Tongue (tissue), 2 donors: ENCODE measurements around the gene GFI1. TPM values are rescaled to one million over a fixed set of nuclear protein-coding genes. Genes with fewer than 3 reads are reported as not detected.
A peak's percentile ranks its signal among the peaks of the same experiment; 100 is the strongest.

Experiments used
- DNase-seq: peaks from one replicate; pipeline ENCODE4 v3.0.0-alpha.2; 2015
- total RNA-seq: library from RNA; depleted of rRNA; stranded (reverse); fragments of >200 nt; gene quantifications from one replicate; pipeline ENCODE4 v1.2.3, GENCODE V29; 2014

Gene GFI1
- total RNA-seq, 1 donor from 2014 or later, result 2.6 TPM

GRCh38 chr1:92488416-92488815 is 1.7 kb upstream of the GFI1 start:
- no peak for DNase-seq

GRCh38 chr1:92487078-92487605 is 417 bp upstream of the GFI1 start:
- DNase-seq, result no peak

GRCh38 chr1:92485381-92486250 is 1.1 kb downstream of the GFI1 start:
- DNase-seq, result peak; percentile 48

GRCh38 chr1:92484472-92485380 is 2.0 kb downstream of the GFI1 start:
- peak; percentile 37 for DNase-seq

GRCh38 chr1:92483610-92484471 is 2.9 kb downstream of the GFI1 start:
- no peak for DNase-seq

- DNase-seq, result no peak
Observed at GRCh38 chr1:92482665-92483609, 3.8 kb downstream of the GFI1 start.

GRCh38 chr1:92481971-92482664 is 4.6 kb downstream of the GFI1 start:
- DNase-seq, result peak; percentile 40

- no peak for DNase-seq
Observed at GRCh38 chr1:92481599-92481925, 5.2 kb downstream of the GFI1 start.

- no peak for DNase-seq
Observed at GRCh38 chr1:92480813-92481598, 5.7 kb downstream of the GFI1 start.

- no peak for DNase-seq
Observed at GRCh38 chr1:92480200-92480812, 6.4 kb downstream of the GFI1 start.

- DNase-seq, result no peak
Observed at GRCh38 chr1:92479587-92479986, 7.1 kb downstream of the GFI1 start.

GRCh38 chr1:92478393-92478792 is 8.3 kb downstream of the GFI1 start:
- DNase-seq, result no peak

- DNase-seq, result no peak
Observed at GRCh38 chr1:92476071-92476631, 10.6 kb downstream of the GFI1 start.

GRCh38 chr1:92475029-92475428 is 11.7 kb downstream of the GFI1 start:
- DNase-seq, result no peak

GRCh38 chr1:92473781-92474495 is 12.8 kb downstream of the GFI1 start:
- no peak for DNase-seq

- no peak for DNase-seq
Observed at GRCh38 chr1:92470216-92470615, 16.5 kb downstream of the GFI1 start.

- DNase-seq, result no peak
Observed at GRCh38 chr1:92466683-92467352, 19.9 kb downstream of the GFI1 start.
